Nephron (organoid): Measurements from ENCODE around the gene TFAP2E.
"Not testable (repeated sequence)": the region's sequence is repeated elsewhere in the genome, so short reads cannot be mapped to it uniquely, and the experiment has no call there.

Experiments
- H3K27ac Mint-ChIP-seq, 3 experiments: 2 replicates each; pipeline ENCODE4 v1.8.0; 2020; ENCODE audit warnings: mixed read lengths in 3 of 3, mild to moderate bottlenecking in 2 of 3, moderate library complexity in 1 of 3
- H3K27me3 Mint-ChIP-seq: 2 replicates; pipeline ENCODE4 v1.8.0; 2021; ENCODE audit warnings: low read depth, mild to moderate bottlenecking, moderate library complexity, mixed read lengths
- H3K36me3 Mint-ChIP-seq: 2 replicates; pipeline ENCODE4 v1.8.0; 2020; ENCODE audit warnings: low read depth, mixed read lengths
- H3K4me1 Mint-ChIP-seq: 2 replicates; pipeline ENCODE4 v1.8.0; 2020; ENCODE audit warnings: mixed read lengths
- H3K4me3 Mint-ChIP-seq, 3 experiments: 2 replicates each; pipeline ENCODE4 v1.8.0; 2020; ENCODE audit warnings: mild to moderate bottlenecking in 3 of 3, mixed read lengths in 3 of 3, moderate library complexity in 2 of 3
- H3K9me3 Mint-ChIP-seq: 2 replicates; pipeline ENCODE4 v1.8.0; 2020; ENCODE audit warnings: mixed read lengths
- CTCF ChIP-seq, 3 experiments: fragments of 200-600 bp; sonication (generic); IDR thresholded peaks; one replicate each; pipeline ENCODE4 v1.5.0; 2021; ENCODE audit warnings: antibody characterized with exemption in 3 of 3; ENCODE audit not compliant: unreplicated experiment in 3 of 3

The TFAP2E gene

GRCh38 chr1:35577071-35577998 is 4.2 kb downstream of the TFAP2E start:
- Mint-ChIP-seq H3K4me1 (peaks cover 18% of the 10 kb centered on the region), H3K4me3 (peak overlapping the region; percentile 24 to 46 (median 29)), H3K27ac (no peak overlapping the region), H3K27me3 (peaks cover 76% of the 10 kb centered on the region), H3K36me3 (no peaks in the 10 kb centered on the region), H3K9me3 (no peaks in the 10 kb centered on the region)
- TF ChIP-seq CTCF (IDR thresholded peaks at IDR 0.05; ENCODE audit: unreplicated experiment in 3 of 3), result no peak

- peaks cover 10% of the 10 kb centered on the region for H3K4me1 Mint-ChIP-seq
- H3K4me3 Mint-ChIP-seq, result peak overlapping the region in 1 of 3 experiments; percentile 13
- peaks cover 51% of the 10 kb centered on the region for H3K27me3 Mint-ChIP-seq
- no peak overlapping the region for H3K27ac Mint-ChIP-seq
- TF ChIP-seq CTCF (IDR thresholded peaks at IDR 0.05; ENCODE audit: unreplicated experiment in 3 of 3), result no peak
- no peaks in the 10 kb centered on the region for H3K36me3 Mint-ChIP-seq
- H3K9me3 Mint-ChIP-seq, result no peaks in the 10 kb centered on the region
Measured at GRCh38 chr1:35580949-35581388, 7.9 kb downstream of the TFAP2E start.

- H3K36me3 Mint-ChIP-seq, H3K27ac Mint-ChIP-seq, H3K4me3 Mint-ChIP-seq, H3K9me3 Mint-ChIP-seq: not testable (repeated sequence)
- peaks cover 10% of the 10 kb centered on the region for H3K4me1 Mint-ChIP-seq
- H3K27me3 Mint-ChIP-seq, result peaks cover 44% of the 10 kb centered on the region
Measured at GRCh38 chr1:35581621-35582020, 8.5 kb downstream of the TFAP2E start.

- H3K9me3 Mint-ChIP-seq, result no peaks in the 10 kb centered on the region
Measured at GRCh38 chr1:35585281-35585680, 12.2 kb downstream of the TFAP2E start.

GRCh38 chr1:35585805-35586204 is 12.7 kb downstream of the TFAP2E start:
- H3K9me3 Mint-ChIP-seq, H3K4me1 Mint-ChIP-seq, H3K27ac Mint-ChIP-seq, H3K36me3 Mint-ChIP-seq, H3K4me3 Mint-ChIP-seq: not testable (repeated sequence)
- H3K27me3 Mint-ChIP-seq, result peaks cover 10% of the 10 kb centered on the region

More at GRCh38 chr1:35585281-35585680, 12.2 kb downstream of the TFAP2E start:
- no peaks in the 10 kb centered on the region for H3K4me1 Mint-ChIP-seq
- peaks cover 10% of the 10 kb centered on the region for H3K27me3 Mint-ChIP-seq
- H3K27ac Mint-ChIP-seq, result no peak overlapping the region
- no peak for TF ChIP-seq CTCF (IDR thresholded peaks at IDR 0.05; ENCODE audit: unreplicated experiment in 3 of 3)
- no peak overlapping the region for H3K4me3 Mint-ChIP-seq
- H3K36me3 Mint-ChIP-seq, result no peaks in the 10 kb centered on the region

- no peak for TF ChIP-seq CTCF (IDR thresholded peaks at IDR 0.05; ENCODE audit: unreplicated experiment in 3 of 3)
- peaks cover 10% of the 10 kb centered on the region for H3K27me3 Mint-ChIP-seq
- no peaks in the 10 kb centered on the region for H3K36me3 Mint-ChIP-seq
- no peak overlapping the region for H3K4me3 Mint-ChIP-seq
- H3K9me3 Mint-ChIP-seq, result no peaks in the 10 kb centered on the region
- H3K27ac Mint-ChIP-seq, result no peak overlapping the region
- no peaks in the 10 kb centered on the region for H3K4me1 Mint-ChIP-seq
Measured at GRCh38 chr1:35586808-35587207, 13.7 kb downstream of the TFAP2E start.

GRCh38 chr1:35587736-35588135 is 14.6 kb downstream of the TFAP2E start:
- no peak for TF ChIP-seq CTCF (IDR thresholded peaks at IDR 0.05; ENCODE audit: unreplicated experiment in 3 of 3)
- no peaks in the 10 kb centered on the region for H3K9me3 Mint-ChIP-seq
- peaks cover 7% of the 10 kb centered on the region for H3K27me3 Mint-ChIP-seq
- no peaks in the 10 kb centered on the region for H3K4me1 Mint-ChIP-seq
- H3K4me3 Mint-ChIP-seq, result no peak overlapping the region
- no peak overlapping the region for H3K27ac Mint-ChIP-seq
- H3K36me3 Mint-ChIP-seq, result no peaks in the 10 kb centered on the region
